GM12872 (cell line): ENCODE results near the gene KRT82.

ENCODE experiments used
- TF ChIP-seq, protein P1 (sequence below): IDR thresholded peaks from 3 replicates; pipeline ENCODE4 v1.5.1; 2011; ENCODE audit warnings: low read depth, mild to moderate bottlenecking, low read length, moderate library complexity; ENCODE audit not compliant: insufficient read depth

The KRT82 gene

DNA sequence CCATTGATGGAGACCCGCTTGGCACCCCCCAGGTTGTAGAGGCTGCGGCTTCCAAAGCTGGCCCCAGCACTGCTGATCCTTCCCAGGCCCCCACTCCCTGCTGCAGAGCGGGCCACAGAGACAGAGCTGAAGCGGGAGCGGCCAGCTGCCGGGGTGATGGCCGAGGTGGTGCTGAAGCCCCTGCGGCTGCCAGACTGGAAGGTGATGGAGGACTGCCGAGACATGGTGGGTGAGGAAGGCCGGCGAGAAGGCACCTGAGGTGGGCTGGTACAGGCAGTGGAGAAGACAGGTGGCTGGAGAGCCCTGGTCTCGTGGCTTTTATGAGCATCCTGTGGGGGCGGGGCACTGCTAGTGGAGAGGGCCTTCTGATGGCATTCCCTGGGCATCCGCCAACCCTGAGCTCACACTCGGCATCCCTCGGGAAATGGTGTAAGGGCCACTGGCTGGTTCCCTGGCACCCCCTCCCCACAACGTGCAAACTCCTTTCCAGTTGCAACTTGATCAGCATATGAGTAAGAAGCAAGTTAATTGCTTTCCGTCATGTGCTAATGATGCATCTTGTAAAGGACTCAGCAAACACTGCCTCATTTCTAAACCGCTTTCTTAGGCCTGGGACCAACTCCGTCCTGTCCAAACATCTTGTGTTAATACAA lies 28.1 kb upstream of the KRT82 start, which contains the start of gene KRT75:
Gene KRT75, minus strand, starts transcription at position 291 of the 653 bp plus-strand sequence. Its CDS starts 67 bp downstream, at position 224.
- TF ChIP-seq, protein P1, sequence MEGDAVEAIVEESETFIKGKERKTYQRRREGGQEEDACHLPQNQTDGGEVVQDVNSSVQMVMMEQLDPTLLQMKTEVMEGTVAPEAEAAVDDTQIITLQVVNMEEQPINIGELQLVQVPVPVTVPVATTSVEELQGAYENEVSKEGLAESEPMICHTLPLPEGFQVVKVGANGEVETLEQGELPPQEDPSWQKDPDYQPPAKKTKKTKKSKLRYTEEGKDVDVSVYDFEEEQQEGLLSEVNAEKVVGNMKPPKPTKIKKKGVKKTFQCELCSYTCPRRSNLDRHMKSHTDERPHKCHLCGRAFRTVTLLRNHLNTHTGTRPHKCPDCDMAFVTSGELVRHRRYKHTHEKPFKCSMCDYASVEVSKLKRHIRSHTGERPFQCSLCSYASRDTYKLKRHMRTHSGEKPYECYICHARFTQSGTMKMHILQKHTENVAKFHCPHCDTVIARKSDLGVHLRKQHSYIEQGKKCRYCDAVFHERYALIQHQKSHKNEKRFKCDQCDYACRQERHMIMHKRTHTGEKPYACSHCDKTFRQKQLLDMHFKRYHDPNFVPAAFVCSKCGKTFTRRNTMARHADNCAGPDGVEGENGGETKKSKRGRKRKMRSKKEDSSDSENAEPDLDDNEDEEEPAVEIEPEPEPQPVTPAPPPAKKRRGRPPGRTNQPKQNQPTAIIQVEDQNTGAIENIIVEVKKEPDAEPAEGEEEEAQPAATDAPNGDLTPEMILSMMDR, result no peak

DNA sequence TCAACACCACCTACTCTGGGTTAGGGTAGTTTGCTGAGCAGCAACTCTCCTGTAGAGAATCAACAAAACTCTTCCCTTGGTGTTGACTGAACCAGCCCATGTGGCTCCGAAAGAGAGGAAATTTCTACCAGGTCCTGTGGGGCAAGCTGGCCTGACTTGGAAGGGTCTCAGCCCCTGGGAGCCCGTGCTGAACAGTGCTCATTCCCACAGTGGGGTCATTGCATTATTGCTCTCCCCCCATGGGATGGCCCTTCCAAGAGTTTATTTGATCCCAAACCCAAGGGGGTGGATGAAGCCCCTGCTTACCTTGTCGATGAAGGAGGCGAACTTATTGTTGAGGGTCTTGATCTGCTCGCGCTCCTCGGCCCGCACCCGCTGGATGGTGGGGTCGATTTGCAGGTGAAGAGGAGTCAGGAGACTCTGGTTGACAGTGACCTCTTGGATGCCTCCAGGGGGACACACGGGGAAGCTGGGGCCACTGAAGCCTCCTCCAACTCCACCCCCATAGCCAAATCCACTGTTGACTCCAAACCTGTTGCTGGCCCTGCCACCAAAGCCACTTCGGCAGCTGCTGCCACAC lies 27.5 kb upstream of the KRT82 start:
- TF ChIP-seq, protein P1, result no peak

DNA sequence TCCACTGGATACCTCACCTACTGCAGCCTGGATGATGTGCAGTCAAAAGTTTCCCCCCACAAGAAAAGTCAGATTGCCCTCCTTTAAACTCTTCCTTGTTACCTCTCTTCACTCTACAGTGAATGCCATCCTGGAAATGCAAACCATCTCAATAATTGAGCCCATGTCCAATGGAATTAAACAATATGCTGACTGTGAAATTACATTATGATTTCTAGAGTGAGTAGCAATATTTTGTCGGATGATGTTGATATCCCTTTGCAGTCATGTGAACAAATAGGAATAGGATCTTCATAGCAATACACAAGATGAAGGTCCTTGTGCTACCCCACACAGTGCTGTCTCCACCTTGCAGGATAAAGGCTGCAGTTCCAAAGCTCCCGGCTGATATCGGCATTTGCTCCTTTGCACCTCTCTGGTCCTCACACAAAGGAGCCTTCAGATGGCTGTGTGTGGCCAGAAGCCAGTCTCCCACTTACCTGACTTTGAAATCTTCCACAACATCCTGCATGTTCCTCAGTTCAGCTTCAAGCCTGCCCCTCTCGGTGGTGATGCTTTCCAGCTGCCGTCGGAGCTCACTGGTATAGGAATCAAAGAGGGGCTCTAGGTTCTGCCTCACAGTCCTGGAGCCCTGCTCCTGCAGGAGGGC lies 26.5 kb upstream of the KRT82 start:
- TF ChIP-seq, protein P1, result no peak

DNA sequence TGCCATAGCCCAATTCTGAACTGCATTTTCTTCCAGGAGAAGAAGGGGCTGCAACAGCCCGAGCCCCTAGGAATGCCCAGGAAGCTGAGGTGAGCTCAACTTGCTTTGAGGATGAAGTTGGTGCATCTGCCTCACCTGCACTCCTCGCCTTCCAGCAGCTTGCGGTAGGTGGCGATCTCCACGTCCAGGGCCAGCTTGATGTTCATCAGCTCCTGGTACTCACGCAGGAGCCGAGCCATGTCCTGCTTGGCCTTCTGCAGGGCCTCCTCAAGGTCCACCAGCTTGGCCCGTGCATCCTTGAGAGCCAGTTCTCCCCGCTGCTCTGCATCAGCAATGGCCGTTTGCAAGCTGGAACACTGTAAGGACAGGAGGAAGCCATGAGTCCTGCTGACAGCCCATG lies 22.0 kb upstream of the KRT82 start:
- TF ChIP-seq, protein P1, result 0 out of 3 replicates have a peak, but pooled peaks have one; percentile 8

DNA sequence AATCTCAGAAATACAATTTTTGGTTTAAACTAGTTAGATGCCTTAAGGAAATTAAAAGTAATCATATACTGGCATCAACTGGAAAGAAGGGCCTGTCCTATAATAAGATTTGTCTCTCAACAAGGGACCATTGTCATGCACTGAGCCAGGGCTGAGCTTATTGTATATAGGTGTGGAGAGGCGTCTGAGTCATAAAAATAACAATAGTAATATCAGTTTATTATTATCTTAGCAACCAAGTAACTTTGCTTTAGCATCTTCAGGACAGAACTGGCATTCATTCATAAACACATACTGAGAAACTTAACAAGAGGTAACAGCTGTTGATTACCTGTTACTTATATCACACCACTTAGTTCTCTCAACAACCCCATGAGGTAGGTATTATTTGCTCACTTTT lies 20.9 kb upstream of the KRT82 start:
- TF ChIP-seq, protein P1, result no peak

DNA sequence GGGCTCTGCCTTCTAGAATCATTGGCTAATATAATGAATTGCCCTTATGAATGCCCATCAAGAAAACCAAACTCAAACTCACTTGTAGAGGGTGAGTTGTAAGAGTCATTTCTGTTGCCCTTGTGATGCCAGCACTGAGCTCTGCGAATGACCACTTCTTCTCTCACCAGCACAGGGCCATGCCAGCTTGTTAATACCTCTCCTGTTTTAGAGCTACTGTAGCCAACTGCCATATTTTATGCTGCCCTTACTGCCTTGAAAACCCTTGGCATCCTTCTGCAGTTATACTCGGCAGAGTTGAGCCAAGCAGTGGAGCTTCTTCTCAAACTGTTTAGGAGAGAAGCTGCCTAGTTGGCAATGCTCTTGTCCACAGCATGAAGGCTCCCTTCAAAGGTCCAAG lies 19.9 kb upstream of the KRT82 start:
- TF ChIP-seq, protein P1, result no peak

DNA sequence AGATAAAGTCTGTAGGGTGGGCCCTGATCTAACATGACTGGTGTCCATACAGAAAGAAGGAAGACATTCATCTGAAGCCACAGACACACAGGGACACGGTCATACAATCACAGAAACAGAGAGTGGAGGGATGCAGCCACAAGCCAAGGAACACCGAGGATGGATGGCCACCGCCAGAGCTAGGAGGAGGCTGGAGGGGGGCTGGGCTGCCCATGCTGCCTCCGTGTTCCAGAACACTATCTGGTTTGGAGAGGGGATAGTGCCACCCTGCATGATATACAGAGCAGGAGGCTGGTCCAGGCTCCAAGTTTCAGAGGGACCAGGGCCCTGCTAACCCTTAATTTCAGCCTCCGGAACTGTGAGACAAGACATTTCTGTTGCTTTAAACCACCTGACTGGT lies 19.3 kb upstream of the KRT82 start:
- TF ChIP-seq, protein P1, result no peak
